Measurements from ENCODE around the gene MTUS2.

- no peak for TF ChIP-seq CTCF (IDR thresholded peaks at IDR 0.05)
- TF ChIP-seq POLR2A (IDR thresholded peaks at IDR 0.05): no peak
Observed at GRCh38 chr13:29525757-29526156, 705.6 kb downstream of the MTUS2 start.

Measured in body of pancreas (tissue), 4 donors.